Ishikawa (cell line): ENCODE results near the gene GPANK1.

Experiments used
- CEBPB ChIP-seq: IDR thresholded peaks from 2 replicates; pipeline ENCODE4 v1.6.1; 2012
- CREB1 ChIP-seq: IDR thresholded peaks from 2 replicates; pipeline ENCODE4 v1.6.1; 2012; ENCODE audit warnings: low read depth
- EGR1 ChIP-seq: IDR thresholded peaks from 2 replicates; pipeline ENCODE4 v1.6.1; 2012
- EP300 ChIP-seq: IDR thresholded peaks from 2 replicates; pipeline ENCODE4 v1.6.1; 2012; ENCODE audit warnings: borderline replicate concordance
- FOXM1 ChIP-seq: IDR thresholded peaks from 2 replicates; pipeline ENCODE4 v1.6.1; 2012; ENCODE audit warnings: low read depth, borderline replicate concordance
- MAX ChIP-seq: IDR thresholded peaks from 2 replicates; pipeline ENCODE4 v1.6.1; 2012
- NFIC ChIP-seq: IDR thresholded peaks from 2 replicates; pipeline ENCODE4 v1.6.1; 2012
- RAD21 ChIP-seq: IDR thresholded peaks from 2 replicates; pipeline ENCODE4 v1.6.1; 2012; ENCODE audit warnings: low read depth
- TAF1 ChIP-seq: IDR thresholded peaks from 2 replicates; pipeline ENCODE4 v1.6.1; 2012; ENCODE audit warnings: low read depth, mild to moderate bottlenecking
- TCF12 ChIP-seq: IDR thresholded peaks from 2 replicates; pipeline ENCODE4 v1.6.1; 2012; ENCODE audit warnings: low read depth
- TEAD4 ChIP-seq: IDR thresholded peaks from 2 replicates; pipeline ENCODE4 v1.6.1; 2012
- YY1 ChIP-seq: IDR thresholded peaks from 2 replicates; pipeline ENCODE4 v1.6.1; 2012; ENCODE audit warnings: low read depth
- ZBTB7A ChIP-seq: IDR thresholded peaks from 2 replicates; pipeline ENCODE4 v1.6.1; 2012; ENCODE audit warnings: low read depth
- TF ChIP-seq, protein P1 (sequence below): IDR thresholded peaks from 2 replicates; pipeline ENCODE4 v1.6.1; 2012
- TF ChIP-seq, protein P2 (sequence below): IDR thresholded peaks from 2 replicates; pipeline ENCODE4 v1.6.1; 2012; ENCODE audit warnings: low read depth, mild to moderate bottlenecking

GPANK1 gene

GRCh38 chr6:31711233-31711632 is 46.4 kb upstream of the GPANK1 start:
- TF ChIP-seq ZBTB7A: no peak
- 0 out of 2 replicates have a peak, but pooled peaks have one; percentile 30 for TF ChIP-seq TAF1

- TF ChIP-seq FOXM1 (no peak), MAX (no peak), CREB1 (no peak)
Measured at GRCh38 chr6:31710523-31711219, 45.9 kb upstream of the GPANK1 start.

DNA sequence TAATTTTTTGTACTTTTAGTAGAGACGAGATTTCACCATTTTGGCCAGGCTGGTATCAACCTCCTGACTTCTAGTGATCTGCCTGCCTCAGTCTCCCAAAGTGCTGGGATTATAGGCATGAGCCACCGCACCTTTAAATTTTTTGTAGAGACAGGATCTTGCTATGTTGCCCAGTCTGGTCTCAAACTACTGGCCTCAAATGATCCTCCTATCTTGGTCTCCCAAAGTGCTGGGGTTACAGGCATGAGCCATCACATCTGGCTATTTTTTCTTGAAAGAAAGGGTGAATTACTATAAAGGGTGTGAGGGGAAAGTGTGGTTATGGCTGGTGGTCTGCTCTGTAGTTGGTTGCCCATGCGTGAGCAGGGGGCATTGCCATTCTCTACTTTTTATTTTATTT is 43.4 kb upstream of the GPANK1 start:
- TF ChIP-seq RAD21: no peak
- no peak for TF ChIP-seq CEBPB
- TF ChIP-seq, protein P1, sequence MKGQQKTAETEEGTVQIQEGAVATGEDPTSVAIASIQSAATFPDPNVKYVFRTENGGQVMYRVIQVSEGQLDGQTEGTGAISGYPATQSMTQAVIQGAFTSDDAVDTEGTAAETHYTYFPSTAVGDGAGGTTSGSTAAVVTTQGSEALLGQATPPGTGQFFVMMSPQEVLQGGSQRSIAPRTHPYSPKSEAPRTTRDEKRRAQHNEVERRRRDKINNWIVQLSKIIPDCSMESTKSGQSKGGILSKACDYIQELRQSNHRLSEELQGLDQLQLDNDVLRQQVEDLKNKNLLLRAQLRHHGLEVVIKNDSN: no peak
- TF ChIP-seq TCF12: no peak
- TF ChIP-seq YY1: no peak
- no peak for TF ChIP-seq NFIC
- no peak for TF ChIP-seq ZBTB7A
- TF ChIP-seq EGR1: no peak
- no peak for TF ChIP-seq MAX
- no peak for TF ChIP-seq EP300
- TF ChIP-seq, protein P2, sequence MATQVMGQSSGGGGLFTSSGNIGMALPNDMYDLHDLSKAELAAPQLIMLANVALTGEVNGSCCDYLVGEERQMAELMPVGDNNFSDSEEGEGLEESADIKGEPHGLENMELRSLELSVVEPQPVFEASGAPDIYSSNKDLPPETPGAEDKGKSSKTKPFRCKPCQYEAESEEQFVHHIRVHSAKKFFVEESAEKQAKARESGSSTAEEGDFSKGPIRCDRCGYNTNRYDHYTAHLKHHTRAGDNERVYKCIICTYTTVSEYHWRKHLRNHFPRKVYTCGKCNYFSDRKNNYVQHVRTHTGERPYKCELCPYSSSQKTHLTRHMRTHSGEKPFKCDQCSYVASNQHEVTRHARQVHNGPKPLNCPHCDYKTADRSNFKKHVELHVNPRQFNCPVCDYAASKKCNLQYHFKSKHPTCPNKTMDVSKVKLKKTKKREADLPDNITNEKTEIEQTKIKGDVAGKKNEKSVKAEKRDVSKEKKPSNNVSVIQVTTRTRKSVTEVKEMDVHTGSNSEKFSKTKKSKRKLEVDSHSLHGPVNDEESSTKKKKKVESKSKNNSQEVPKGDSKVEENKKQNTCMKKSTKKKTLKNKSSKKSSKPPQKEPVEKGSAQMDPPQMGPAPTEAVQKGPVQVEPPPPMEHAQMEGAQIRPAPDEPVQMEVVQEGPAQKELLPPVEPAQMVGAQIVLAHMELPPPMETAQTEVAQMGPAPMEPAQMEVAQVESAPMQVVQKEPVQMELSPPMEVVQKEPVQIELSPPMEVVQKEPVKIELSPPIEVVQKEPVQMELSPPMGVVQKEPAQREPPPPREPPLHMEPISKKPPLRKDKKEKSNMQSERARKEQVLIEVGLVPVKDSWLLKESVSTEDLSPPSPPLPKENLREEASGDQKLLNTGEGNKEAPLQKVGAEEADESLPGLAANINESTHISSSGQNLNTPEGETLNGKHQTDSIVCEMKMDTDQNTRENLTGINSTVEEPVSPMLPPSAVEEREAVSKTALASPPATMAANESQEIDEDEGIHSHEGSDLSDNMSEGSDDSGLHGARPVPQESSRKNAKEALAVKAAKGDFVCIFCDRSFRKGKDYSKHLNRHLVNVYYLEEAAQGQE: no peak
- TF ChIP-seq TAF1: no peak
- TF ChIP-seq TEAD4: no peak
- no peak for TF ChIP-seq FOXM1

GRCh38 chr6:31707701-31708100 is 42.9 kb upstream of the GPANK1 start:
- TF ChIP-seq RAD21 (no peak), MAX (no peak), NFIC (no peak), FOXM1 (no peak), CREB1 (no peak), EGR1 (no peak), YY1 (no peak), ZBTB7A (no peak), TAF1 (no peak), EP300 (no peak), CEBPB (no peak), TEAD4 (no peak), TCF12 (no peak)
- TF ChIP-seq, protein P2: no peak
- TF ChIP-seq, protein P1: no peak

DNA sequence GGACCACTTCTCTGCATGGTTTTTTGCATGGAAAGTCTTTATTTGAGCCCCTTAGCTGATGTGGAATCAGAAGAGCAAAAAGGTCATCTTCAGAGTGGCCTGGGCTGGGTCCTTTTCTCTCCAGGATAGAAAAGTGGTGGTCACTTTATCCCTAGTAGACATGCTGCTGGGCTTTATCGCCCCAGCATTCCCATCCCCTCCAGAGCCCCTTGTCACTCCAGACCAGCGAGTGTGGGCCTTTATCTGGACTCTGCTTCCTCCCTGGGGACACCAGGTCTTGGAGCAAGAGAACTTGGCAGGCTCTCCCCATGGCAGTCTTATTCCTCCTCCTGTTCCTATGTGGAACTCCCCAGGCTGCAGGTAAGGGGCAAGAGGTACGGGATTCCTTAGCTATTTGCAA is 41.8 kb upstream of the GPANK1 start, which contains the start of gene LY6G6F:
LY6G6F (plus strand) TSS at position 268 of the 400 bp plus-strand sequence; CDS start at position 309, 41 bp downstream.
- TF ChIP-seq EP300 (no peak), NFIC (no peak), ZBTB7A (no peak), CREB1 (no peak), RAD21 (no peak), TAF1 (no peak), MAX (no peak), FOXM1 (no peak)
- TF ChIP-seq, protein P2: no peak
- TF ChIP-seq, protein P1: no peak
